LoVo (cell line): ENCODE results near the gene MYBPC2.

Experiments
- DNase-seq: peaks from one replicate; pipeline ENCODE4 v3.0.0-alpha.2; 2016; ENCODE audit warnings: low spot score

The MYBPC2 gene

DNA sequence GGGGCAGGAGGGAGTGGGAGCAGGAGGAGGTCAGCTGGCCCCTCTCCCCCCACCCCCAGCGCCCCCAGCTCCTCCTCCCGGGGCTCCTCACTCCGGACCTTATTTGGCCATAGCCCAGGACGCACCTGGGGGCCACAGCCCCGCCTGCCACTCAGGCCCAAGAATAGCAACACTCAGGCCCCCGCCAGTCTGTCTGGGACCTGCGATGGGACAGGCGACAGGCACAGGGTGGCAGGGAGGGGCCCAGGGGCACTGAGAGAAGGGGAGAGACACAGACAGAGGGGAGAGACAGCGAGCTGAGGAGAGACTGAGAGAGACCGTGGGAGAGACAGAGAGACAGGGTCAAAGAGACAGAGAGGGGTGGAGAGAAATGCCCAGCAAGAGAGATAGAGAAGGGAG is 68.1 kb downstream of the MYBPC2 start:
- DNase-seq = no peak

DNA sequence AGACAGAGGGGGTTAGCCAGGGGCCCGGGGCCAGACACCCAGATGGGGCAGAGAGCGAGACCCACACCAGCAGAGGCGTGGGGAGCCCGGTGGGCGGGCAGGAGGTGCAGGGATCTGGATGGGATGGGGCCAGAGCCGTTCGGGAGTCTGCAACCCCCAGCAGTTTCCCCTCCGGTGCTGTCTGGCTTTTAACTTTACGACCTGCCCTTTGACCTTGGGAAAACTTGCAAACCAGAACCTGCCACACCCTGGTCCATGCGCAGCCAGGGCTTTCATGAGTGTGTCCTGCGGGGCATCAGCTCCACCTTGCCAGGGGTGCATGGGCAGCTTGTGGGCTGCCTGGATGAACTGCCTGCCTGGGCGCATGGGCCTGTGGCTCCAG is 68.5 kb downstream of the MYBPC2 start:
- no peak for DNase-seq

DNA sequence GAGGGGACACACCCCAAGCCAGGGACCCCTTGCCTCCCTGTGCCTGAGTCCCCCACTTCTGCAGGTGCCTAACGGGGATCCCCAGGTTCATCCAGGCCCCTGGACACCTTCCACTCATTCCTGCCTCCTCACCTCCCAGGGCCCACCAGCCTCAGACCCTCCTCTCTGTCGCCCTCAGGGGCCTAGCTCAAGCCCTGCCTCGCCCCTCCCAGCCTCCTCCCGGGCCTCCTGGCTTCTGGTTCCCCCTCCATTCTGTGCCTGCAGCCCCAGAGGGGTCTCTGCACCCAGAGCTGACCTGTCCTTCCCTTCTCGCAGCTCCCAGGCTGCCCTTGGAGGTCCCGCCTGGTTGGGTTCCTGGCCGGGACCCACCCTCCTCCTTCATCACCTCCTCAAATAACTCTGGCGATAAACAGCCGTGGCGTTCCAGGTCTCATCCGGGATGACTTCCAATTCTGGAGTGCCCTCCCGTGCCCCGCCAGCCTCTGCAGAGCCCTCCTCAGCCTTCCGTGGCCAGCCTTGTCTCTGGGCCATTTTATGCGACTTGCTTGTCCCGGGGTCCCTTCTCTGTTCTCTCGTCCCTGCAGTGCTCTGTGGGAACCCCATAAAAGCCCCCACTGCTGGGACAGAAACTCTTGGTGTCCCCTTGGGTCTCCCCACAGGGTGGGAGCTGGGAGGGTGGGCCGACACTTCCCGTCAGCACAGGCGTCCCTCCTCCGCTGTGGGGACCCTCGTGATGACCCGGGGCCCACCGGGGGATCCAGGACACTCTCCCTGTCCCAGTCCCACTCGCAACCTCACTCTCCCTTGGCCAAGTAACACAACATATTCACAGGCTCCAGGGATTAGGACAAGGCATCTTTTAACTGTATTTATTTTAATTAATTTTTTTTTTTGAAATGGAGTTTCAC is 69.1 kb downstream of the MYBPC2 start:
- no peak for DNase-seq

DNA sequence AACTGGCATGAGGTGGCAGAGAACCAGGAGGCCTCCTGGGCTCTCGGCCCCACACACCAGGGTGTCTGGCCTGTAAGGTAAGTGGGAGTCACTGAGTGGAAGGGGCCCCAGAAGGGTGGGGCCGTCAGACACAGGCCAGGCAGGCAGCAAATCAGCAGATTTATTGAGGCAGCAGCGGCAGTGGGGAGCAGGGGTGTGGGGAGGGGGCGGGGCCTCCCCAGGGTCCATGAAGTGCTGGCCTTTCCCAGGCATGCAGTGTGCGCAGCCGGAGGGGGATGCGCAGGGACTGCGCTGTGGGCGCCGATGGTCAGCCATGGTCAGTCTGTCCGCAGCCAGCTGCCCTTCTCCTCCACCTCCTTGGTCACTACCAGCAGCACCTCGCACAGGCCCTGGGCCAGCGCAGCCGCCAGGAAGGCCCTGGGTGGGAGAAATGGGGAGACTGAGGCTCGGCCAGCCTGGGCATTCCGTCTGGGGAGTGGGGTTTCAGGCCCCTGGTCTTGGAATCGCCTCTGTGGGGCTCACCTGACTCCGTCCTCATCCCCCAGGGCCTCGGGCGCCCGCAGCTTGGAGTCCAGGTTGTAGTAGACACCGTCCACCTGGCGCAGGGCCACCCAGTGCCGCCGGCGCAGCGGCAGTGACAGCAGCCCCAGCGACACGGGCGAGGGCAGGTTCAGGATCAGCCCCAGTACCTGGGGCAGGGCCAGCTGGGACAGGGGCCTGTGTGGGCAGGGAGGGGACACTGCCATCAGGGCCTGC is 73.3 kb downstream of the MYBPC2 start:
- no peak for DNase-seq

DNA sequence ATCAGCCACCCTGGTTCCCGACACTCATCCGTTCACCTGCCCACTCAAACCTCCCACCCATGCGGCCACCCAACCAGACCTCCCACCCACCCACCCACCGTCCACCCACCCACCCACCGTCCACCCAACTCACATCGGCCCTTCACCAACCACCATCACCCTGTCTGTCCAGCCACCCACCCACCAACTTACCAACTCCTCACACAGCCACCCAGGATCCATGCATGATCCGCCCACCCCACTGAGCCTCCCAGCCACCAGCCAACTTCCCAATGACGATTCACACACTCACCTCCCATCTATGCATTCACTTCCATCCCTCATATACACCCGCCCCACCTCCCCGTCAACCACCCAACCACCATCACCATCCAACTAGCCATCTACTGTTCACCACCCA is 74.0 kb downstream of the MYBPC2 start:
- DNase-seq = no peak

DNA sequence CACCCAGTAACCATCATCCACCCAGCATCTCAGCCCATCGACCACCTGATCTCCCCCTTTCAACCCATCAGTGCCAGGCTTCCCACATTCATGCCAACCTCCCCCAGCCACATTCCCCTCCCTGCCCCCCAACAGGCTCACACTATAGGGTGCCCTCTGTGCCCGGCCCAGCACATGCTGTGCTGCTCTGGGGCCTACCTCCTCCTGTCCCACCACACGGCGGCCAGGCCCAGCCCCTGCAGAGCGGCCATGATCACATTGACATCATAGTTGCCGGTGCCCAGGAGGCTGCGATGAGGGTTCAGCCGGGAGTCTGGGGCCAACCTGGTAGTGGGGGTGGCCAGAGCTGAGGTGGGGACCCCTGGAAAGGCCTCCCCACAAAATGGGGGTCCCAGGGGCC is 74.7 kb downstream of the MYBPC2 start:
- DNase-seq = no peak

DNA sequence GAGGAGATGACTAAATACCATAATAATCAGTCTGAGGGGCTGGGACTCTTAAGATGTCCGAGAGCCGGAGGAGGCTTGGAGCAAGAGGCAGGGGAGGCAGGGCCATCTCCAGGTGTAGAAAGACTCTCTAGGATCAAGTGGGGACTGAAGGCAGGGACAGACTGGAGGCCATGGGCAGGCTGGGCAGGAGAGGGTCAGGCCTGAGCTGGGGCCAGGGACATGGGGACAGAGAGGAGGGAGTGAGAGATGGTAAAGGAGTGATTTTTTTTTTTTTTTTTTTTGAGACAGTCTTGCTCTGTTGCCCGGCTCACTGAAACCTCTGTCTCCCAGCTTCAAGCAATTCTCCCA is 76.1 kb downstream of the MYBPC2 start:
- no peak for DNase-seq

DNA sequence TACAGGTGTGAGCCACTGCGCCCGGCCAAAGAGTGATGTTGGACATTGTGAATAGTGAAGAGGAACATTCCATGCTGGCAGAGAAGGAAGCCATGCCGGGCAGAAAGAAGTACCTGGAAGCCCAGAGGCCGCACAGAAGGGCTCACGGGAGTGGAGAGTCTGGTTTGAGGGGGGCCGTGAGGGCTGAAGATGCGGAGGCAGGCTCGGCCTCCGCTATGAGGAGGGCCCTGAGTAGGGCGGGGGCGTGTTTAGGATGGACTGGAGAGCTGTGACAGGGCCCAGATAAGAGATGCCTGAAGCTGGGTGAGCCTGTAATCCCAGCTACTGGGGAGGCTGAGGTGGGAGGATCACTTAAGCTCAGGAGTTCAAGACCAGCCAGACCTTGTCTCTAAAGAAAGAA is 76.7 kb downstream of the MYBPC2 start:
- no peak for DNase-seq

DNA sequence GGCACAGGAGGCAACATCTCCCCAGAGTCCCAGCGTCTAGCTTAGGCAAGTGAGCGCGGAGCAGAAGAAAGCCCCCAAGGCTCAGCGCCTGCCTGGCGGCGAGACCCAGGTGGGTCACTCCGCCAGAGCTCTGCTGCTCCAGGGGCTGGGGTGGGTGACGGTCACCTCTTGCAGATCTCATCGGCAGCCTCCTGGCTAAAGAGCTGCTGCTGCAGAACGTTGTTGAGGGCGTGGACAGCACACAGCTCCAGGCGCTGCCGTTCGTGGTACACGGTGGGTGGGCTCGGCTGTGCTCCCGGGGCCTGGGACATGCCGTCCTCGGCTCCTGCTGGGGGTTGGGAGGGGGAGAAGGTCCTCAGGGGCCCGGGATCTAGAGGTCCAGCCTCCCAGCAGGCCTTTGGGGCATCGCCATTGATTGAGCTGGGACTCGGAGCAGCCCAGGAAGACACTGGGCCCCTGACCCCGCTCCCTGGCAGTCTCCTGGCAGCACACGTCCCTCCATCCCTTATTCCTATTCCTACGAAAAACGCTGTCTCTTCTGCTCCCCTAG is 77.5 kb downstream of the MYBPC2 start:
- no peak for DNase-seq

DNA sequence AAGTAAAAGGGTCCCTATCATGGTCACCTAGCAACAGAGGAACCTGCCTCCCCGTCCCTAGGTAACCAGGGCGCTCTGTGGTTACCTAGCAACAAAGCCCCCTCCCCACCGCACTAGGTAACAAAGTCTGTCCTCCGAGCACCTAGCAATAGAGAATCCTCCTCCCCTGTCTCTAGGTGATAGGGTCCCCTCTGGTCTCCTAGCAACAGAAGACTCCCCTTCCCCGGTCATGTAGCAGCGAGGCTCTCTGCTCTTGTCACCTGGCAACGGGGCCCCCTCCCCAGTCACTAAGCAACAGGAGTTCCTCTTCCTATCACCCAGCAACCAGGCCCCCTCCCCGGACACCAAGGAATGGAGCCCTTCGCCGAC is 78.0 kb downstream of the MYBPC2 start:
- no peak for DNase-seq

DNA sequence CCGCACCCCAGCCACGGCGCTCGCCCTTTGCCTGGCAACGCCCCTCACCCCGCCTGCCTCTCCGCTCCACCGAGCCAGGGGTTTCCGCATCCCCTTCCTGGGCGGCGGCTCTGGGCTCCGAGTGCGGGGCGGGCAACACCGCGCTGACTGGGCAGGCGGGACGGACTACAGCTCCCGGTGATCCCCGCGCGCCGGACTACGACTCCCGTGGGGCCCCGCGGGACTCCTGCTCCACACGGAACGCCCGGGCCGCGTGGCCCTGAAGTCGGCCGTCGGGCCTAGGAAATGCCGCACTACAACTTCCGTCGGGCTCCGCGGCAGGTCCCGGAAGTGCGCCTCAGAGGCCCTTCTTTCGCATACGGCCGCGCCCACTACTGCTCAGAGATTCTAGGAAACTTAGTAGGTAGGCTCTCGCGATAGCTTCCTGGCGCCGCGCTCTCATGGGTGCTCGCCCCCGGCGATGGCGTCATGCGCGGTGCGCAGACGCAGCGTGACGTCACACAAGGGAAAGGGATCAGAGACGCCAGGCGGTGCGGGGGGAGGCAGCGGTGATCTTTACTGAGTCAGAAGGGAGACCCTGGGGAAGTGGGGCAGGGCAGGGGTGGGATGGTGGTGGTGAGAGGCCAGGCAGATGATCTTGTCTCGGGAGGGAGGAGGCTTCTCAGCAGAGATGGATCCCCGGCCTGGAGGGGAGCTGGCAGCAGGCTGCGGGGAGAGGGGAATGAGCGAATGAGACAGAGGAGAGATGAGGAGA is 78.6 kb downstream of the MYBPC2 start, which contains the start of gene JOSD2:
Gene JOSD2 (minus strand): TSS at position 123 of the 754 bp plus-strand sequence. CDS start 760 bp downstream, outside the sequence.
- DNase-seq = peak; percentile 99

DNA sequence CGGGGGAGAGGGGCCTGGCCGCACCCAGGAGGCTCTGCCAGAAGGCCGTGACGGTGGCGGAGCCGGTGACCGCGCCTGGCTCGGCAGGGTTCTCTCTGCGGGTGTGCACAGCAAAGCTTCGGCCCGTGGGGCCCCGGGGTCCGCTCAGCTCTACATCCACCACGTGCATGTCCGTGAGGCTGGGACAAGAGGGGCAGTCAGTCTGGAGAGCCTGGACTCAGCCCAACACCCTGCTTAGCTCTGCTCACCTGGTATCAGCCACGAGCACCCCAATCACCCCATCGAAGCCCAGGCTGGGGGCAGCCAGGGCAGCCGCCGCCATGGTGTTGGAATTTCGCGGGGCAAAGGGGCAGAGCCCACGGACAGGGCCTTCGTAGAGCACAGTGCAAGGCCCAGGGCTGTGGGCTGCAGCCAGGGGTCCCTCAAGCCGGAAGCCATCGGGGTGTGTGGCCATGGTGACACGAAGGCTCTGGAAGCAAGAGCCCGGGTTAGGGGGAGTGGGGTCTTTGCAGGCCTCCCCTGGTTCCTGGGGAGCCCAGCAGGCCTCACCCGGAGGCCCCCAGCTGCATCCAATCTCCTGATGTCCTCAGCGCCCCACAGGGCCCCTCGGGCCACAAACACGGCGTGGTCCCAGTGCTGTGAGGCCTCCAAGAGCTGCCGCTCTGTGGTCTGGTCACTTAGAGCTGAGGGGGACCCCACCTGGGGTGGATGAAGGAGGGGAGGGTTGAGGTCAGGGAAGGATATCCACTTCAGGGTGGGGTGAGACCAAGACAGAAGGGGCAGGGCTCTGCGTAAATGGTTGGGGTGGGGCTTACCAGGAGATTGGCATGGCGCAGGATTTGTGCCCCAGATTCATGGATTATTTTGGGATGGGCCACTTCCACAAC is 79.7 kb downstream of the MYBPC2 start:
- no peak for DNase-seq

DNA sequence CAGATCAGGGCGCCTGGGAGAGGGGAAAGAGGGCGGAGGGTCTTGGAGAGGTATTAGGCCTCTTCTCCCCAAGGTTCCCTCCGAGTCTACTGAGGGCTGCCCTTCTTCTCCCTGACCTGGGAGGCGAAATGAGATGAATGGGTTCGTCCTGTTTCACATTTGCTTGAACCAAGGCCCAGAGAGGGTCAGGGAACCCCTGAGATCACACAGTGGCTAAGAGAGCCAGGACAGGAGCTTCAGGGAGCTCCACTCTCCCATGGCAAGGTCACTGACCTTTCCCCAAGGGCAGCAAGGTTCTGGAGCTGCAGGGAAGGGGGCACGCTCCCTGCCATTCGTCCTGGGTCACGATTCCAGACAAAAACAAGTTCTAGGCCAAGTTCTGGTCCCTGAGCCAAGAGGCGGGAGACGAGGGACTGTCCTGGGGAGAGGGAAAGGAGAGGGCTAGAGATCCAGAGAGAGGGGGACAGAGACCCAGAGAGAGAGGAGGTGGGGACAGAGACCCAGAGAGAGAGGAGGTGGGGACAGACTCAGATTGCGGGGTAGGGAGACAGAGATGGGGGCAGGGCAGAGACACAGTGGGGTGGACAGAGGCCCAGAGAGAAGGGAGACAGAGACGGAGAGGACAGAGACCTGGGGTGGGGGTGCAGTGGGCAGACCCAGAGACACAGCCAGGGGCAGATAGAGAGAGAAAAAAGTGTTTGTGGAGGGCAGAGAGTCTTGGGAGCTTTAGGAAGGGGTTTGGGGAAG is 80.5 kb downstream of the MYBPC2 start:
- no peak for DNase-seq

DNA sequence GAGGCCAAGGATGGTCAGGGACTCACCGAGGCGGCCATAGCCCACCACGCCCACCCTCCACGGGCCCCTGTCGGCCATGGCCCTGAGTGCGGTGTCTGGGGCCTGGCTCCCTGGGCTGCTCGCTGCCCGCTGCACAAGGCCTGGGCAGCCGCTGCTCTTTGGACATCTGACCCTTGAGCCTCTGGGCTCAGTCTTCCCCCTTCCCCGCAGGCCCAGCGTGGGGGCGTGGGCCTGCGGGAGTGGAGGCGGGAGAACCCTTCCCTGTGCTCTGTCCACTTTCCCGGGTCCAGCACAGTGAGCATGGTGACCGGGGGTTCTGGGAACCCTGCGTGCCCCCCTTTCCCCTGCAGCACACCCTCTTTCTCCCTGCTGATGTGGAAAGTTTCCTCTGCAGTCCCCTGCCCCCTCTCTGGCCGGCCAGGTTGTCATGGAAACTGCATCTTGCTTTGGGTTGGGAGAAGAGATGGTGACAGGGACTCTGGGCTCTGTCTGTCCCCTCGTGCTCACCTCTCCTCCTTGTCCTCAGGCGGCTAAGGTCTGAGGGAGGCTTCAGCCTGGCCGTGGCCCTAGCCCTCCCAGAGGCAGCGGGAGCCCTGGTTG is 81.2 kb downstream of the MYBPC2 start, which contains the start of gene ASPDH:
Gene ASPDH (minus strand): TSS at position 168 of the 600 bp plus-strand sequence. CDS start 90 bp downstream, at position 78.
- no peak for DNase-seq

DNA sequence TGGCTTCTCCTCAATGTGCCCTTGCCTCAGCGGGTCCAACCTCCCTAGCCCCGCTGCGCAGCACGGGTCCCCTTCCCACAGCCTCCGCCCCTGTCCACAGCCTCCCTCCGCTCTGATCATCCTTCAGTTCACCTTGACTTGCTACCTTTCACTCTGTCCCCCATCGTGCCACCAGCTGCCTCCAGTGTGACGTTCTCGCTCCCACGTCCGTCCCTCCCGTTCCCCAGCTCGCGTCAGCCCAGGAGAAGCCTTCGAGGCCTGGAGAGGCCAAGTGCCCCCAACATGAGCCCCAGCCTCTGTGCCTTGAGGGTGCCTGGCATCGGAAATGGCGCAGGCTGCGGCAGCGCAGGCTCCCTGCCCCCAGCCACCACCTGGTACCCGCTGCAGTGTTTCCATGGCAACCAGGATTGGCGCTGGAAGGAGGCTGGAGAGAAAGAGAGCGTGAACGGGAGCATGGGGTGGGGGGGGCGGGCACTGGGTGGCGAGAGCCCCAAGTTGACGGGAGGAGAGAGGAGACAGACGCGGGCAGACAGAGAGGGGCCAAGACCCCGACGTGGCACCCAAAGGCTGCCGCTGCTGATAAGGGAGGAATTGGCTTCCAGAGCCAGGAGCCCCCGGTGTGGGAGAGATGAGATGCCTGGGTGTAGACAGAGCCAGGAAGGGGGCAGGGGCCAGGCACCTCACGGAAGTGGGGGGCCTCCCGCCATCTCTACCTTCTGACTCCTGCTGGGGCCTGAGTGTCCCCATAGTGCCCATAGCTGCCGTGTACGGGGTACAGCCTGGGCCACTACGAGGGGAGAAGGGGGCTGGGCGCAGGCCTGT is 81.9 kb downstream of the MYBPC2 start:
- DNase-seq = no peak

DNA sequence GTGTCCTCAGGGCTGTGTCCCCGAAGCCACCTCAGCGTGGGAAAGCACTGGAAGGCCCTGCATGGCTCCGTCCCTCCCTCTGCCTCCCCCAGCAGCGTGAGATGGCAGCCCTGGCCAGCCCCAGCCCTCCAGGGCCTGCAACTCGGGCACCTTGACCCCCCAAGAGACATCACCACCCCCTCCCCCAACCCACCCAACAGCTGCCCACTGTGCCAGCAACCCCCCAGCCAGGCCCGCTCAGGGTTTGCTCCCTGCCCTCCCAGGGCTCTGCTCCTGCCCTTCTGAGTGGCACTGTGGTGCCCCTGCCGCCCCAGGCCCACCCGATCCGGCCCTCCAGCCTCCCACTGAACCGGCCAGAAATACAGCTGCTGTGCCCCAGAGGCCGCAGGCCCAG is 82.5 kb downstream of the MYBPC2 start:
- DNase-seq = no peak
